Caco-2 (cell line): ENCODE data around the gene NDUFA8. TPM values are rescaled to one million over a fixed set of nuclear protein-coding genes. Genes with fewer than 3 reads are reported as not detected.

ENCODE experiments used
- BruUV-seq: library from RNA; stranded (reverse); fragments of 400-500 nt; replicated peaks from 2 replicates; lab custom pipeline; 2021; lab: Mats Ljungman, UMichigan
- CTCF ChIA-PET: fragments of 300-600 bp; sonication (Branson Sonifier 250); formaldehyde crosslinking; loops from one replicate; lab custom pipeline; 2022; ENCODE audit warnings: antibody characterized with exemption; lab: Charles Lee
- POLR2A ChIA-PET: fragments of 300-600 bp; sonication (Branson Sonifier 250); formaldehyde crosslinking; loops from one replicate; lab custom pipeline; 2022; ENCODE audit warnings: antibody characterized with exemption; lab: Charles Lee
- DNase-seq, 2 experiments: peaks; one replicate each; pipeline versions ENCODE4 v3.0.0 to v3.0.0-alpha.2; 2020 to 2022
- H3K27me3 ChIP-seq: replicated peaks from 2 replicates; pipeline ENCODE4 v1.6.0; 2011; ENCODE audit warnings: low read length; ENCODE audit not compliant: control insufficient read depth, insufficient read depth
- H3K36me3 ChIP-seq: 2 replicates; pipeline ENCODE4 v1.5.1; 2011; ENCODE audit warnings: low read length; ENCODE audit not compliant: control insufficient read depth, insufficient read depth
- H3K4me1 ChIP-seq: fragments of 250-450 bp; sonication (Bioruptor Pico); 2 replicates; pipeline ENCODE4 v1.5.1; 2020; ENCODE audit warnings: mild to moderate bottlenecking
- H3K4me3 ChIP-seq: 2 replicates; pipeline ENCODE4 v1.5.1; 2011; ENCODE audit warnings: low read depth, mild to moderate bottlenecking, control low read depth, low read length
- H3K9me3 ChIP-seq: fragments of 250-450 bp; sonication (Bioruptor Pico); 2 replicates; pipeline ENCODE4 v1.5.1; 2020; ENCODE audit warnings: mild to moderate bottlenecking, moderate library complexity
- H3K27ac Mint-ChIP-seq: one replicate; pipeline ENCODE4 v1.8.0; 2022; ENCODE audit warnings: mixed read lengths; ENCODE audit not compliant: unreplicated experiment
- H3K27me3 Mint-ChIP-seq: one replicate; pipeline ENCODE4 v1.8.0; 2022; ENCODE audit warnings: mixed read lengths; ENCODE audit not compliant: insufficient read depth, unreplicated experiment
- H3K36me3 Mint-ChIP-seq: one replicate; pipeline ENCODE4 v1.8.0; 2022; ENCODE audit warnings: mild to moderate bottlenecking, mixed read lengths; ENCODE audit not compliant: insufficient read depth, unreplicated experiment
- H3K4me1 Mint-ChIP-seq: one replicate; pipeline ENCODE4 v1.8.0; 2022; ENCODE audit warnings: low read depth, mixed read lengths; ENCODE audit not compliant: unreplicated experiment
- H3K4me3 Mint-ChIP-seq: one replicate; pipeline ENCODE4 v1.8.0; 2022; ENCODE audit warnings: mild to moderate bottlenecking, moderate library complexity, mixed read lengths; ENCODE audit not compliant: unreplicated experiment
- H3K9me3 Mint-ChIP-seq: one replicate; pipeline ENCODE4 v1.8.0; 2022; ENCODE audit warnings: mixed read lengths; ENCODE audit not compliant: unreplicated experiment
- CTCF ChIP-seq, 2 experiments: fragments of 200-600 bp in 1 of 2; IDR thresholded peaks; 1 replicate in 1 of 2; 2 replicates in 1 of 2; pipeline versions ENCODE4 v1.5.1 to v1.8.0; 2011 to 2022; ENCODE audit warnings: antibody characterized with exemption in 1 of 2, control low read depth in 1 of 2, inconsistent platforms in 1 of 2, low read depth in 1 of 2, low read length in 1 of 2, mild to moderate bottlenecking in 1 of 2, moderate library complexity in 1 of 2; ENCODE audit not compliant: insufficient read depth in 1 of 2, severe bottlenecking in 1 of 2, unreplicated experiment in 1 of 2
- intact Hi-C: fragments of 100-400 bp; cut with micrococcal nuclease; formaldehyde crosslinking; loops from one replicate; pipeline ENCODE4 v1.10.0; 2022; ENCODE audit not compliant: unreplicated experiment
- total RNA-seq: library from RNA; stranded (reverse); gene quantifications from 2 replicates; pipeline ENCODE4 v1.2.3, GENCODE V29; 2022

Gene NDUFA8
- total RNA-seq, 1 experiment from 2014 or later, result 58.0 TPM

DNA sequence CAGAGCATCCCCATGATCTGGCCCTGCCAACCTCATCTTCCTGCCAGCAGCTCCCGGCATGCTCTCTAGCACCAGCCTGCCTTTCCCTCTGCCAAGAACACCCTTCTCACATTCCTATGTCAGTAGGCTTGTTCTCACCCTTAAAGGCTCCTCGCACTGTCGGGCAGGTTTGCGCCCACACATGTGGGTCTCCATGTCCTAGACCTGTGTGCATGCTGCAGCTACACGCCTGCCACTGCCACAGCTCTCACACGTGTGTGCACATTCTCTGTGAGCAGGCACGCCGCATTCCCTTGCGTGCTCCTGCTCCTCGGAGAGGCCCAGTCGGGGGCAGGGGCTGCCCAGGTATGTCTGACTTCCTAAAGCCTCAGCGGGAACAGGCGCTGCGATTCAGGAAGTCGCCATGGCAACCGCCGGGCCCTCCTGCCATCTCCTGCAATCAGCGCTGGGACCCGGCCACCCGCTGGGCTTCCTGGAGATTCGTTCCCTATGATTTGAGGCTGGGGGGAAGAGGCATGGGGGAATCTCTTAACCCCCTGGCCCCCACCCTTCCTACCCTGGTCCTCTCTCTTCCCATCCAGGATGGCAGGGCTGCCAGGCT is 28.1 kb downstream of the NDUFA8 start:
- ChIA-PET CTCF (no interaction called here), POLR2A (no interaction called here)
- H3K27me3 Mint-ChIP-seq, result no peaks in the 10 kb centered on the region
- no peak for DNase-seq
- TF ChIP-seq CTCF (IDR thresholded peaks at IDR 0.05; ENCODE audit: insufficient read depth in 1 of 2, low read depth in 1 of 2, low read length in 1 of 2, severe bottlenecking in 1 of 2, unreplicated experiment in 1 of 2), result no peak
- H3K27me3 ChIP-seq, result no peaks in the 10 kb centered on the region
- H3K27ac Mint-ChIP-seq, result no peak overlapping the region
- no peaks in the 10 kb centered on the region for H3K36me3 ChIP-seq
- no peaks in the 10 kb centered on the region for H3K36me3 Mint-ChIP-seq
- H3K9me3 Mint-ChIP-seq, result no peaks in the 10 kb centered on the region
- BruUV-seq, result no TSS peak
- intact Hi-C loops, result no loop called here
- H3K4me3 Mint-ChIP-seq, result no peak overlapping the region
- H3K4me3 ChIP-seq, result no peak overlapping the region
- H3K4me1 ChIP-seq, result peaks cover 10% of the 10 kb centered on the region
- H3K9me3 ChIP-seq, result no peaks in the 10 kb centered on the region
- no peaks in the 10 kb centered on the region for H3K4me1 Mint-ChIP-seq

- CTCF ChIA-PET, result no interaction called here
- no peaks in the 10 kb centered on the region for H3K9me3 Mint-ChIP-seq
- Histone ChIP-seq H3K4me3 (no peak overlapping the region), H3K4me1 (peaks cover 13% of the 10 kb centered on the region), H3K27me3 (no peaks in the 10 kb centered on the region), H3K36me3 (no peaks in the 10 kb centered on the region), H3K9me3 (no peaks in the 10 kb centered on the region)
- no peaks in the 10 kb centered on the region for H3K4me1 Mint-ChIP-seq
- TF ChIP-seq CTCF (IDR thresholded peaks at IDR 0.05; ENCODE audit: insufficient read depth in 1 of 2, low read depth in 1 of 2, low read length in 1 of 2, severe bottlenecking in 1 of 2, unreplicated experiment in 1 of 2), result no peak
- H3K27ac Mint-ChIP-seq, result no peak overlapping the region
- peaks cover 3% of the 10 kb centered on the region for H3K27me3 Mint-ChIP-seq
- no peaks in the 10 kb centered on the region for H3K36me3 Mint-ChIP-seq
- H3K4me3 Mint-ChIP-seq, result no peak overlapping the region
- BruUV-seq, result no TSS peak
- DNase-seq, result no peak
- intact Hi-C loops, result no loop called here
- POLR2A ChIA-PET, result no interaction called here
These were observed 28.7 kb downstream of the NDUFA8 start for GRCh38 chr9:122130837-122131236.

DNA sequence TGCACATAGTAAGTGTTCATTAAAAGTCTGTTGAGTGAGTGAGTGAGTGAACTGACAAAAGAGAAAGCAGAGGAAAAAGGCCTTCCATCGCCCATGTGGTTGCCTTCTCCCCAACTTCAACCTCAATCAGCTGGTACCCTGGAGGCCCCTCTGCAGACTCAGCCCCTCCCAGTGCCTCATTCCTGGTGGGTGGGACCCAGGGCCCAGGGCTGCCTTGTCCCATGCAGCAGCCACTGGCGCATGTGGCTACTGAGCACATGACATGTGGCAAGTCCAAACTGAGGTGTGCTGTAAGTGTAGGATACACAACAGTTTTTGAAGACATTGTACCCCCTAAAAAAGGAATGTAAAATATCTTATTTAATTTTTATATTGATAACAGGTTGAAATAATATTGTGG is 29.6 kb downstream of the NDUFA8 start:
- Histone ChIP-seq H3K4me1 (peaks cover 19% of the 10 kb centered on the region), H3K36me3 (no peaks in the 10 kb centered on the region), H3K9me3 (no peaks in the 10 kb centered on the region), H3K27me3 (no peaks in the 10 kb centered on the region), H3K4me3 (no peak overlapping the region)
- no peak for DNase-seq
- BruUV-seq, result no TSS peak
- H3K9me3 Mint-ChIP-seq, result no peaks in the 10 kb centered on the region
- intact Hi-C loops, result loop anchor here (5.0 kb wide), 1 partner anchor 102 kb away; no protein-coding TSS in a partner anchor
- CTCF ChIA-PET, result no interaction called here
- H3K27ac Mint-ChIP-seq, result no peak overlapping the region
- peaks cover 3% of the 10 kb centered on the region for H3K27me3 Mint-ChIP-seq
- TF ChIP-seq CTCF (IDR thresholded peaks at IDR 0.05; ENCODE audit: insufficient read depth in 1 of 2, low read depth in 1 of 2, low read length in 1 of 2, severe bottlenecking in 1 of 2, unreplicated experiment in 1 of 2), result no peak
- no peak overlapping the region for H3K4me3 Mint-ChIP-seq
- H3K4me1 Mint-ChIP-seq, result no peaks in the 10 kb centered on the region
- POLR2A ChIA-PET, result no interaction called here
- H3K36me3 Mint-ChIP-seq, result no peaks in the 10 kb centered on the region
